NCI-H1092 treated with DMSO at 0.1 percent for 48 hours (cell line): ENCODE measurements around the gene PRPF8.
"Not testable (repeated sequence)": the region's sequence is repeated elsewhere in the genome, so short reads cannot be mapped to it uniquely, and the experiment has no call there.

Source experiments
- DNase-seq: peaks from one replicate; lab custom pipeline; 2025; lab: John Stamatoyannopoulos, UW

Gene PRPF8

DNA sequence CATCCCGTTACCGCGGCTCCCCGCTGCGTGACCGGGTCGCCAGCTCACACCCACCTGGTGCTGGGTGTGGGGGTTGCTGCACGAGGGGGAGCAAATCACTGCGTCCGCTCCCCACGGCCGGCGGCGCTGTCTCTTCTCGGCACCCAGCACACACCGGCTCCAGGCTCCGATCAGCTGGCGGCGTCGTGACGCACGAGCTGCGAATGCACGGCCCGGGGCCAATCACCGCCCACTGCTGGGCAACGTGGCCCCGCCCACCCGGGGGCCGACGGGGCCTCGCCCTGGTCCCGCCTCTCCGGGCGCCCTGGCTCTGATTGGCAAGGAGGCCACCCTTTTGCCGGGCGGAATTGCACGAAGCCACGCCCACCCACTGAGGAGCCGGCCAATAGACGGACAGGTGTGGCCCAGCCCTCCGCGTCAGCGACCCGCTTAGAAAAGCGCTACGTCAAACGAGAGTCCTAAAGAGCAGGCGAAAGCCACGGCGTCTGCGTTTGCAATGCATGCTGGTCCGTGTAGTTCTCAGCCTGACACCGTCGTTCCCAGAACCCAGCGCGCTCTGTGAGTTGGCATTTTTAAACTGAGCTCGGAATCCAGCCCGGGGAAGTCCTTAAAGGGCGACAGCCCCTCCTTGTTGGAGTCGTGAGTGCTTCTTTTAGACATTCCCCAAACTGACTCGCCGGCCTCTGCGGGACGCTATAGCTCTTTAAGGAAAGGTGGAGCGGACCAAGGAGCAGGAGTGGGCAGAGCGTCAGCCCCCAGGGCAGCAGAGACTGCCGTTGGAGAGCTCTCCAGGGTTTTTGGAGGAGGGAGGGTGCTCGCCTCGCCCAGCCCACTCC lies 31.6 kb upstream of the PRPF8 start:
- DNase-seq = peak; percentile 96

DNA sequence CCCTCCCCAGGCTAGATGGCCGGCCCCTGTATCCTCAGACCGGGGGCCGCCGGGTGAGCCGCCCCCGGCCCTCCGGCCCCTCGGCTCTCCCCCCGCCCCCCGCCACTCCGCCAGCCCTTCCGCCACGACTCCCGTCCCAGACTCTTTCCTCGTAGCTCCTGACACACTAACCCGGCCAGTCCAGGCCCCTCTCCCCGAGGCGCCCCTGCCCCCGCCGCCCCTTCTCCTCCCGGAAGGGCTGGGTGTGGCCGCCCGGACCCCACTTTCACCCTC lies 31.1 kb upstream of the PRPF8 start:
- no peak for DNase-seq

DNA sequence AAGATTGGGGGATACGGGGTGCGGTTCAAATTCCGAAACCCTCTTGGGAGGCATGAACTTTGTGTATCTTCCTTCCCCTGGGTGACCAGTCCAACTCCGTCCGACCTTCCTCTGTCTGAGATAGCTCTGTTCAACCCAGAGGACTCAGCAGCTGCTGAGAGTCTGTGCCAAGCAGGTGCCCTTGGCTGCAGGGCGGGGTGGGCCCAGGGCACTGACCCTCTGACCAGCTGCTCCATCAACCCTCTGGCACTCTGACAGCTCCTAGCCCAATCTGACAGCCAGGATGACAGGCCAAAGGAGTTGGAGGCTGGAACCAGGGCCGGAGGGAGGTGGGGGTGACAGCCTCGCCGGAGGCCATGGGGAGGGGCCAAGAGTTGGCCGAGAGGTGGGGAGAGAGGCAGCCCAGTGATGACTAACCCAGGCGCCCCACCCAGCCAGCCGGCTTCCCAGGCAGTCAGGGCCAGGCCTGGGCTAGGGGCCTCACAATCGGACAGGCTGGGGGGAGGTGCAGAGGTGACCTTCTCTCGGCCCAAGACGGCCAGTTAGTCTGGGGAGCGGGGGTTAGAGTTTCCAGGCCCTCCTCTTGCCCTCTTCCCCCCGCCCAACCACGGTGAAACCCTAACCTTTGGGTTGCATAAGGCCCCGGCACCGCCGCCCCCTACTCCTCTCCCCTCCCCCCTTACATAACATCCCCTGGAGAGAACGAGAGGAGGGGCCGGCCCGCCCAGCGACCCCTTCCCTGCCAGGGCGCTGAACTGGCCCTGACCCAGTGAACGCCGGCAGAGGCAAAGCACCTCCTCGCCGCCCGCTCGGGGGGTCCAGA lies 30.5 kb upstream of the PRPF8 start:
- DNase-seq = no peak

DNA sequence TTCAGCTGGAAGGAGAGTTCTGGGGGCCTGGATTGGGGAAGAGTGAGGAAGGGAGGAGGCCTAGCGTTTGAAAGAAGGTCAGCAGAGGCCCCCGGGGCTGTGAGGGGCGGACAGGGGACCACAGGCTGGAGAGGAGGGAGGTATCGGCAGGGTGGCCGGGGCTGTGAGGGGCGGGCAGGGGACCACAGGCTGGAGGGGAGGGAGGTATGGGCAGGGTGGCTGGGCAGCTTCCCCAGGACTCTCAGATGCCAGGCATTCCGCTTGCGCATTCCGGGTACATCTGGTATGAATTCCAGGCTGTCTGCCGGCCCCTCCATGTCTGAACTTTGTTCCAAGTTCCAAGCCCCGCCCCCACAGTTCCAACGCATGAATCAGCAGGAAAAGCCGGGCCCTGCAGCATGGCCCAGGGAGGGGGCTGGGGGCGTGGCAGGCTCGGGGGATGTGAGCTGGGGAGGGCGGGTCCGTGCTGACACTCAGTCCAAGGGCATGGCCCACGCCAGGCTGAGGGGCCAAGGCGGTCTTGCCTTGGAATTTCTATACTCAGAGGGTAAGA lies 29.8 kb upstream of the PRPF8 start:
- DNase-seq = no peak

DNA sequence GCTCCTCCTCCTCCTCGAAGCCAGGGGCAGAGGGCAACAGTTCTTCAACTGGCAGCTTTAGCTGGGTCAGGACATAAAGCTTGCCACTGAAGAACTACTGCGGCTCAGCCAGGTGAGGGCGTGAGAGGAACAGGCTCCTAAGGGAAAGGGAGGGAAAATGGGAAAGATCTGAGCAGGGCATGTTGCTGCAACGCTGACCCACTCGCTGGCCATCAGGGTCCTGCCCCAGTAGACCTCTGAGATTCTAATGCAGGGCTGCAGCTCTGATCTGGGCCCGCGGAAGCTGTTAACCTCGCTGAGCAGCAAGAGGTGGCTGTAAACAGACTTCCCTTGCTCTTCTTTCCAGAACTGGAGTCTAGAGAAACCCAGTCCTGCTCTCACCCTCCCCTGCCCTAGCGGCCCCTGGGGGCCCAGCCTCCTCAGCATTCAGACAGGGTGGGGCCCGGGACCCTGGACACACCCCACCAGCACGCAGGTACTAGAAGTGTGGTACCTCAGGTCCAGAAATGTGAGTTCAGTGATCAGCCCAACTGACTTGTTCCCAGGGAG lies 29.3 kb upstream of the PRPF8 start:
- peak; percentile 23 for DNase-seq

DNA sequence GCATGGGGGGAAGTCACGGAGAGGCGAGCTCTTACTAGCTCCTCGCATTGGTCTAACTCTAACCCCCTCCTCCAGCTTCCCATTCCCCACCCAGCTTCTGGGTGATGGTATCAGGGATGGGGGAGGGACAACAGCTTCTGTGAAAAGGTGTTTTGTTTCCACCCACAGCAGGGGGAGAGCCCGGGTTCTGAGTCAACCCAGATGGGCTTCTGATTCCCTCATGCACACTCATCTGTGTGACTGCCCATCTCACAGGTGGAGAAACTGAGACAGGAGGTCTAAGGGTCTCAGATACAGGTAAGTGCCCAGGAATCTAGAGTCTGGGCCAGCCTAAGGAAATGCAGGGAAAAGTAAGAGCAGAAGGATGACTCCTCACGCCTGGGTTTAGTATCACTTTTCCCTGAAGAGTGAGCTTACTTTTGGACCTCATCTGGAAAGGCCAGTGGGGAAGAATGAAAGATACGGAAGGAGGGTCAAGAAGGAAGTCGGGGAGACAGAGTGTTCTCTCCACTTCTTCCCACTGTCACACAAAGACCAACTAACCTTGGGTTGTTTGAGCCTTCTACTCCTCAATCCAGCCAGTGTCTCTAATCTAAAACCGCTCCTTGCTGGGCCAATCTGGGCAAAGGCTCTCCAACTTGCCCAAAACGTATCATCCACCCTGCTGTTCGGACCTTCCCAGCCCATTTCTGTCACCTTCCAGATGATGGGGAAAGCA lies 28.7 kb upstream of the PRPF8 start:
- DNase-seq = no peak

DNA sequence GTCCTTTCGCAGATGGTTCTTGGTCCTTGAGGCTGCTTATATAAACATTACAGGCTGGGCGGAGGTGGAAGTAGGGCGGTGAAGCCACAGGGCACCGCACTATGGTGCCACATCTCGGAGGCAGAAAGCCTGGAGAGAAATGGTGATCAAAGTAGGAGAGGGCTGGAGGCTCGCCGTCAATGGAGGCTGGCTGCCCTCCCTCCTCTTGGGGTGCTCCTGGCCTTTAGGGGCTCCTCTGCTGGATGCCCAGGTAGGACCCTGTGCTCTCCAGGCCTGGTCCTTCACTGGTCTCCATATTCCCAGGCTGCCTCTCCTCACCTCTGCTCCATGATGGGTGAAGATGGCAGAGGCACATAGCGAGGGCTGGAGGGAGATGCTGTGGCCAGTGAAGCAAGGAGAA lies 27.6 kb upstream of the PRPF8 start:
- no peak for DNase-seq

DNA sequence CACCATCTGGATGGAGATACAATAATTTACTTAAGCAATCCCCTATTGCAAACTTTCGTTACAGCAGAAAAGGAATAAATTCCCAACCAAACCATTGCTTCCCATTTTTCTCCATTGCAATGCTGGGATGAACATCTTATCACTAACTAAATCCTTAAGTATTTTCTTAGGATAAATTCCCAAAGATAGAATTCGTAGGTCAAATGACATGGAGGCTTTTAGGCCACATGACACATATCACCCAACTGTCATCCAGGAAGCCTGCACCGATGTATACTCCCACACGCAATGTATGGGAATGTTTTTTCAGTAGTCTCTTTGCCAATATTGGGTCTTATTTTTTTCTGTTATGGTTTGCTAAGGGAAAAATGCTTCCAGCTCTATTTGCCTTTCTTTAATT lies 27.1 kb upstream of the PRPF8 start:
- DNase-seq = no peak

DNA sequence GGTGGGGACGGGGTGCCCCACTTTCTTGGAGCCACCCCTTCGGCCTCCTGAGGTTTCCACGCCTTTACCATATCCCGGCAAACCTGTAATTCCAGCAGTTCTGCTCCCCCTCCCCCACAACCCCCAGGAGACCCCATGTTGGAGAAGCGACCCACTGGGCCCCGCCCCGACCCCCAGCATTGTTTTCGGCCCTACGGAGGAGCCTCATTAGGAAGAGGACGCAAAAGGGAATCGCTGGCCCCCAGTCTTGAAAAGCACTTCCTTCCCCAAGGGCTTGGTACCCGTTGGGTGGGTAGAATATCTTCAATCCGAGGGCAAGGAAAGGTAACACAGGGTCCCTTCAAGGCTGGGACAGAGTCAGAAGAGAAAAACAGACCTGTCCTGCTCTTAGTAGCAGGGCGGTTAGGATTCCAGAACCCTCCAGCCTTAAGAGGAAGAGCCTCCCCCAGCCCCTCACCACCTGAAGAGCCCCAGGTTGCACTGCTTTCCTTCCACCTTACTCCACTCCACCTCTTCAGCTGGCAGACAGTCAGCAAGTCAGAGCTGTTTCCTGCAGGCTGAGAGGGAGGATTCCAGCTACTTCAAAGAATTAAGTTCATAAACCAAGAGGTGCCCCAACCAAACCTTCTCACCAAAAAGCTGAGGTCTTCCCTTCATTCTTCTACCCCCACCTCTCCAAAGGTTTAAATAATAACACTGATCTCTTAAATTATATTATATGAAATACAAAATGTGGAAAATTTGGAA lies 26.3 kb upstream of the PRPF8 start:
- DNase-seq = no peak

DNA sequence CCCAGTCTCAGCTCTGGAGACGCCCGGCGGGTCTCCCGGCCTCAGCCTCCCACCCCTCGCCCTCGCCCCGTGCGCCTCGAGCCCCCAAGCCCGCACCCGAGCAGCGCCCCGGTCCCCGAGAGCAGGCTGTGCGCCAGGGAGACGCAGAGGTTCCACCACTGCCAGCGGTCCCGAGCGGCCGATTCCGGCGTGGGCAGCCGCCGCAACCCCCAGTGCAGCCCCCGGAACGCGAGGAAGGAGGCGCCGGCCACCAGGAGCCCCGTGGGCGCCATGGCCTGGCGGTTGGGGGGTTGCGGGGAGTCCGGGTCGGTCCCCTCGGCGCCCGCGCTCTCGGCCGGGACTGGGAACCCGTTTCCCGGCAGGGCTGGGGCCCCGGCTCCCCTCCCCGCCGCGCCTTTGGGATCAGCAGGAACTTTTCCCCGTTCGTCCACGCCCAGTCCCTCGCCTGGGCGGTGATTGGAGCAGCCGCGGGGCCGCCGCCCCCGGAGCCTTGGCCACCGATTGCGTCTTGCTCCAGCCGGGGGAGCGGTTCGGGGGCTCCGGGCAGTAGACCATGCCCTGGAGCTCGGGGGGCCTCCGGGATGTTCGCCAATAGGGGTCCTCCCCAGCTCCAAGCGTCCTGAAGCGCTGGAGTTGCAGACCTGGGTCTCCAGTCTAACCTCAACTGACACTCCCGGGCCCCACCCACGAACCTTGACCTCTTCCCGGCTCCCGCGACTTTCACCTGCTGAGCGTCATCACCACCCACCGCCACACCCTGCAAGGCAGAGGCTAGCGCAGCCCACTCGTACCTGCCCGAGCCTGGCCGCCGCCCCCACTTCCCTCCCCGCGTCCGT lies 25.5 kb upstream of the PRPF8 start, which contains the start of gene TLCD2:
TSS of gene TLCD2 (minus strand) at position 407 of the 836 bp plus-strand sequence. CDS start at position 272, 135 bp downstream.
- no peak for DNase-seq

DNA sequence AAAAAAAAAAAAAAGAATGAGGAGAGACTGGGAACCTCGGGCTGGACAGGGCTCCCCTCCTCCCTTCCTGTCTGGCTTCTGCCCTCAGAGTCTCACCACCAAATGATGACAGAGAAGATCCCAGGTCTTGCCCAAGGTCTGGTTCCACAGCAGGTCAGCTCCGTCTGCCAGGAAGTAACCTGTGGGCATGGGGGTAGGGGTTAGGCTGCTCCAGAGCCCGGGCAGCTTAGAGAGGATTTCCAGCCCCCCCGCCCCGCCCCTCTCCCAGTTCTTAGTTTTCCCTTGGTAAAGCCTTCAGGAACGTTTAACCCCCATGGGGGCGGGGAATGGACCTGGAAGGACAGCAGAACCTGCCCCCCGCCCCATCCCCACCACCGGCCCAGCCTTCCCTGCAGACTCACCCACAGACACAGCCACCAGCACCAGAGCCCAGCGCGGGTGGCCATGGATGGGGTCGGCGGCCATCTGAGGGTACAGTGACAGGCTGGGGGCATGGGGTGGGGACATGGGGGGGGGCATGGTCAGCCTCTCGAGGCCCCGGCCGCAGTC lies 24.8 kb upstream of the PRPF8 start:
- no peak for DNase-seq

DNA sequence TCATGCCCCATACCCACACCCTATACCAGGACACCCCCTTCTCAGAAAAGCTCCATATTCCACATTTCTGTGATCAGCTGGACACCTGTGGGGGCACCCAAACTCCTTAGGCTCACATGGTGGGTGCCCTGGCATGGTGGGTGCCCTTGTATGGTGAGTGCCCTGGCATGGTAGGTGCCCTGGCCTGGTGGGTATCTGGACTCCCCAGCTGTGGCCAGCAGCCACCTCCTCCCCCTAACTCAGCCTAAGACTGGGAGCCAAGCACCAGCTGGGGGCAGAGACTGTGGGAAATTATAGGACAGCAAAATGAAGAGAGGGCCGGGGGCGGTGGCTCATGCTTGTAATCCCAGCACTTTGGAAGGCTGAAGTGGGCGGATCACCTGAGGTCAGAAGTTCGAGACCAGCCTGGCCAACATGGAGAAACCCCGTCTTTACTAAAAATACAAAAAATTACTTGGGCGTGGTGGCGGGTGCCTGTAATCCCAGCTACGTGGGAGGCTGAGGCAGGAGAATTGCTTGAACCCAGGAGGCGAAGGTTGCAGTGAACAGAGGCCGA lies 24.2 kb upstream of the PRPF8 start:
- DNase-seq = not testable (repeated sequence)

DNA sequence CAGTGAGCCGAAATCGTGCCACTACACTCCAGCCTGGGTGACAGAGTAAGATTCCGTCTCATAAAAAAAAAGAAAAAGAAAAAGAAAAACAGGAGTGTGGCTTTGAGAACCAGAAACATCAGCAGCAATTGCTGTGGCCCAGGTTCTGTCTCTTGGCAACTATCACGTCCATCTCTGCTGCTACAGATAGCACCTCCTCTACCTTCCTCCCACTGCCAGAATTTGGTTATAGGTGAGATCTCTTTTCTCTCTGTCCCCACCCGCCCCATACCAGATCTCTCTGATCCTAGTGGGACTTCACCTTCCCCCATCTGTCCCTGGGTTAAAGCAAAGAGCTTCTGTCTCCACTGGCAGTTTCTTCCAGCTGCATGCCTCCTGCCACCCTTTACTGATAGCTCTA lies 22.4 kb upstream of the PRPF8 start:
- DNase-seq = no peak

DNA sequence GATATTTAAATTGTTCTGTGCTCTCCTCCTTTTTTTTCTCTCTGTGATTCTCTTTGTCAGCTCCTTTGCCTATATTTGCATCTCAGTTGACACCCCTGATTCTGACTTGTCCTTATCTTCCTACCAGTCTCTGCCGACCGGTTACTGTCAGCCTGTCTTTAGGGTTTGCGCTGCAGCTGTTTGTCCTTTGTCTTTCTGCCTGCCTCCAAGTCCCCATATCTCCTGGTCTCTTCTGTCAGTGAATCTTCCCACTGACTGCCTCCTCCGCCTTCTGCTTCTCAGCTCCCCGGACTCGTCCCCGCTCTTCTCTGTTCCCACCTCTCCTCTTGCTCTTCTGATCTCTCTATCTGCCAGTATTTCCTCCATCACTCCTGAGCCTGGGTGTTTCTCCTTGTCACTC lies 20.3 kb upstream of the PRPF8 start:
- DNase-seq = no peak

DNA sequence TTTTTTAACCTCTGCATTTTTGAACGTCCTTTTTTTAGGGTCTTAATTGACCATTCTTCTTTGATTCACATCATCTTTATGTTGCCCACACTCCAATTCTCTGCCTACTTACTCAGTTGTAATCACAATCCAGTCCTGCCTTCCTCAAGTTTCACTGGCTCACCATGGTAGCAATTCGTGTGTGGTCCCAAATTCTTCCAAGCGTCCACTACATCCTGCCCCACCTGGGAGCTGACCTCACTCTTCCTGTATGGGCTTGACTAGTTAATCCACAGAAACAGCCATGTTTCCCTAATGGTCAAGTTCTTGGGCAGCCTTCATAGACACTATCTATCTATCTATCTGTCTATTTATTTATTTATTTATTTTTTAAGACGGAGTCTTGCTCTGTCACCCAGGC lies 18.4 kb upstream of the PRPF8 start:
- DNase-seq = no peak

DNA sequence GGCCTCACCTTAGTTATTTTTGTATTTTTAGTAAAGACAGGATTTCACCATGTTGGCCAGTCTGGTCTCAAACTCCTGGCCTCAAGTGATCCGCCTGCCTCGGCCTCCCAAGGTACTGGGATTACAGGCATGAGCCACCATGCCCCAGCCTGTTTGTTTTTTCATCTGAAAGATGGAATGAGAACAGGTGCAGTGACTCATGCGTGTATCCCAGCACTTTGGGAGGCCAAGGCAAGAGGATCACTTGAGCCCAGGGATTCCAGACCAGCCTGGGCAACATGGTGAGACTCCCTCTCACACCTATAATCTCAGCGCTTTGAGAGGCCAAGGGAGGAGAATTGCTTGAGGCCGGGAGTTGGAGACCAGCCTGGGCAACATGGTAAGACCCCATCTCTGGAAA lies 15.2 kb upstream of the PRPF8 start:
- DNase-seq = not testable (repeated sequence)

DNA sequence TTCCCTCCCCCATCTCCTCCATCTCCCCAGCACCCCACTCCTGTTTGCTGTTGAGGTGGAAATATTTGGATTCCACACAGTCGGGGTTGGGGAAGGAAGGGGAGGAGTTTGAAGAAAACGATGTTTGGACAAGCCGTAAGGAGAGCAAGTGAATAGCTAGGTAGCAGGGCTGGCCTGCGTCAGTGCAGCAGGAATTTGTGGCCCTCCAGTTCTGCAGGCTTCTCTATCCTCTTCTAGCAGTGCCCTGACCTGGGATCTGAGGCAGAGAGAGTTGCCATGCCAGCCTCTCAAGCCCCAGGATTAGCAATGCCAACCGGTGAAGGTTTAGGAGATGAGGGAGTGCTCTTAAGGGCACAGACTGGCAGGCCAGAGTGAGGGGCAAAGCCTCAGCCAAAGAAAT lies 13.0 kb upstream of the PRPF8 start:
- no peak for DNase-seq

DNA sequence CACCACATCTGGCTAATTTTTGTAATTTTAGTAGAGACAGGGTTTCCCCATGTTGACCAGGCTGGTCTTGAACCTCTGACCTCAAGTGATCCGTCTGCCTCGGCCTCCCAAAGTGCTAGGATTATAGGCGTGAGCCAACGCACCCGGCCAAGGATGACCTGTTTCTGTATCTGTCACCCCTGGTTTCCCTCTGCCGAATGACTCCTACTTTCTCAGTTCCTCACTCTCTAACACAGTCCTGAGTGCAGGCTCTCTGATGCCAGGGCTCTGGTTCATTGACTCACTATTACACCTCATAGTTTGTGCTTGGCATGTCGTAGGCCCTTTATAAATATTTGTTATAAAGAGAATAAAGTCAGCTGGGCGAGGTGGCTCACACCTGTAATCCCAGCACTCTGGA lies 10.7 kb upstream of the PRPF8 start:
- DNase-seq = no peak

DNA sequence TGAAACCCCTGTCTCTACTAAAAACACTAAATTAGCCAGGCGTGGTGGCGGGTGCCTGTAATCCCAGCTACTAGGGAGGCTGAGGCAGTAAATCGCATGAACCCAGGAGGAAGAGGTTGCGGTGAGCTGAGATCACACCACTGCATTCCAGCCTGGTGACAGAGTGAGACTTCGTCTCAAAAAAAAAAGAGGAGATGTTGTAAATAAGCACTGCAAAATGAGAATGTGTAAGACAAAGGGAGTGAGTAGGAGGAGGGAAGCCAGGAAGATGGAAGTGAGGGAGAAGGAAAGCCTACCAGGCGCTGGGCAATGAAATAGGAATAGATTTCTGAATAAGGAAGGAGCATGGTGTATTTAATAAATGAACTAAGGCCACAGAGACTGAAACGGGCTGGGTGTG lies 8.7 kb upstream of the PRPF8 start:
- no peak for DNase-seq
